Measurements from ENCODE around the gene FRAS1.

Gene FRAS1

DNA sequence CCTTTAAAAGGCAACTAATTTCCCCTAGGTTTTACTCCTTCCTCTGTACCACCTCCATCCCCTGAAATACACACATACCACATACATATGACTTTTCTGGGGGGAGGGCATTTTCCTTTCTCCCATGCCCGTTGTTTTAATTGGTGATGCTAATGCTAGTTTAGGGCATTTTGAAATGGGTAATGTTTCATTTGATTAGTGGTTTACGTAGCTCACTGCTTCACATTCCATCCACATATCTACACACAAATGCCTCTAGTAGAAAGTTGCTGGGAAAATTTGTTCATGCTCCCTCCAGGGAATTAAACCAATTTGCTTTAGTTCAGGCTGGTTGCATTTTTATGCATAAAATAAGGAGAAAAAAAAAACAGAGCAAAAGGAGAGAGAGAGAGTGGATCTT lies 231.2 kb downstream of the FRAS1 start:
- ChIA-PET POLR2A (no interaction called here), CTCF (no interaction called here)
- DNase-seq (ENCODE audit: extremely low spot score): no peak
- TF ChIP-seq ZNF384 (IDR thresholded peaks at IDR 0.05) (no peak), PKNOX1 (IDR thresholded peaks at IDR 0.05) (no peak), LEF1 (IDR thresholded peaks at IDR 0.05; ENCODE audit: borderline replicate concordance) (no peak), FOXM1 (IDR thresholded peaks at IDR 0.05; ENCODE audit: borderline replicate concordance) (no peak), SUZ12 (IDR thresholded peaks at IDR 0.05) (no peak), HDGF (IDR thresholded peaks at IDR 0.05; ENCODE audit: borderline replicate concordance) (no peak), FOXA1 (IDR thresholded peaks at IDR 0.05) (no peak)

- CTCF ChIA-PET: no interaction called here
- DNase-seq (ENCODE audit: extremely low spot score): no peak
- TF ChIP-seq HDGF (IDR thresholded peaks at IDR 0.05; ENCODE audit: borderline replicate concordance) (no peak), FOXA1 (IDR thresholded peaks at IDR 0.05) (no peak), FOXM1 (IDR thresholded peaks at IDR 0.05; ENCODE audit: borderline replicate concordance) (no peak), TARDBP (IDR thresholded peaks at IDR 0.05) (no peak), ELF4 (IDR thresholded peaks at IDR 0.05) (no peak), ZNF384 (IDR thresholded peaks at IDR 0.05) (no peak), LEF1 (IDR thresholded peaks at IDR 0.05; ENCODE audit: borderline replicate concordance) (no peak), CTBP1 (IDR thresholded peaks at IDR 0.05; ENCODE audit: borderline replicate concordance) (no peak), PKNOX1 (IDR thresholded peaks at IDR 0.05) (no peak), ARNT (IDR thresholded peaks at IDR 0.05) (no peak), SP1 (IDR thresholded peaks at IDR 0.05) (no peak), BHLHE40 (IDR thresholded peaks at IDR 0.05; ENCODE audit: borderline replicate concordance) (no peak), SUZ12 (IDR thresholded peaks at IDR 0.05) (no peak), FOXK2 (IDR thresholded peaks at IDR 0.05) (no peak), NFRKB (IDR thresholded peaks at IDR 0.05) (no peak), L3MBTL2 (conservative IDR thresholded peaks at IDR 0.05) (no peak)
- POLR2A ChIA-PET: no interaction called here
Measured at GRCh38 chr4:78291277-78291676, 234.2 kb downstream of the FRAS1 start.

GRCh38 chr4:78292341-78292740 lies 235.2 kb downstream of the FRAS1 start:
- no peak for DNase-seq (ENCODE audit: extremely low spot score)
- TF ChIP-seq PKNOX1 (IDR thresholded peaks at IDR 0.05) (no peak), TARDBP (IDR thresholded peaks at IDR 0.05) (no peak)
- ChIA-PET POLR2A (no interaction called here), CTCF (no interaction called here)

GRCh38 chr4:78292856-78293255 lies 235.7 kb downstream of the FRAS1 start:
- no peak for DNase-seq (ENCODE audit: extremely low spot score)
- CTCF ChIA-PET: no interaction called here
- TF ChIP-seq CTBP1 (IDR thresholded peaks at IDR 0.05; ENCODE audit: borderline replicate concordance) (no peak), BHLHE40 (IDR thresholded peaks at IDR 0.05; ENCODE audit: borderline replicate concordance) (no peak), FOXK2 (IDR thresholded peaks at IDR 0.05) (no peak), TARDBP (IDR thresholded peaks at IDR 0.05) (no peak), FOXA1 (IDR thresholded peaks at IDR 0.05) (no peak), HDGF (IDR thresholded peaks at IDR 0.05; ENCODE audit: borderline replicate concordance) (no peak), PKNOX1 (IDR thresholded peaks at IDR 0.05) (no peak), FOXM1 (IDR thresholded peaks at IDR 0.05; ENCODE audit: borderline replicate concordance) (no peak), SP1 (IDR thresholded peaks at IDR 0.05) (no peak)
- POLR2A ChIA-PET: no interaction called here

- no peak for DNase-seq (ENCODE audit: extremely low spot score)
- TF ChIP-seq FOXA1 (IDR thresholded peaks at IDR 0.05): no peak
- TF ChIP-seq CTBP1 (IDR thresholded peaks at IDR 0.05; ENCODE audit: borderline replicate concordance): no peak
- no peak for TF ChIP-seq NFRKB (IDR thresholded peaks at IDR 0.05)
- TF ChIP-seq ZNF384 (IDR thresholded peaks at IDR 0.05): no peak
- no peak for TF ChIP-seq ELF4 (IDR thresholded peaks at IDR 0.05)
- no peak for TF ChIP-seq HDGF (IDR thresholded peaks at IDR 0.05; ENCODE audit: borderline replicate concordance)
- no peak for TF ChIP-seq SP1 (IDR thresholded peaks at IDR 0.05)
- no peak for TF ChIP-seq SUZ12 (IDR thresholded peaks at IDR 0.05)
- no peak for TF ChIP-seq BHLHE40 (IDR thresholded peaks at IDR 0.05; ENCODE audit: borderline replicate concordance)
- TF ChIP-seq PKNOX1 (IDR thresholded peaks at IDR 0.05): no peak
- TF ChIP-seq FOXM1 (IDR thresholded peaks at IDR 0.05; ENCODE audit: borderline replicate concordance): no peak
- CTCF ChIA-PET: no interaction called here
- POLR2A ChIA-PET: no interaction called here
Measured at GRCh38 chr4:78293348-78293747, 236.2 kb downstream of the FRAS1 start.

DNA sequence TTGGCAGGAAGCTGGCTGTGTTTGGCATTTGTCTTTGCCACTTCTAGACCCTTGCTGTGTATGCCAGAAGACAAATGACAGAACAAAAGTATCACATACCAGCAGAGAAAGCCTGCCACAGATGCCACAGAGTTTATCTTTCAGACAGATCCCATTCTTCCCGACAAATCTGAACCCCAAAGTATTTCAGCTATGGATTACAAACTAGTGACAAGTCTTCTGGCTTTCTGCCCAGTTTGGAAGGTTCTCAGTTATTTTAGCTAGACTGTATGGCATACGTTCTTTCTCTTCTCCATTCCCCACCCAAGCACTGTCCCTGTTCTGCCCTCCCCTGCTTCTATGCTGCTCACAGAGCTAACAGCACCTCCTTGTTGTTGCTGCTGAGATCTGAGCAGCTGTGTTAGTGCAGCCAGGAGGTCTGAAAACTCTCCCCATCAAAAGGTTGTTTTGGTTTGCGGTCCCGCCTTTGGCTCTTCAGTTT lies 236.7 kb downstream of the FRAS1 start:
- CTCF ChIA-PET: no interaction called here
- no peak for DNase-seq (ENCODE audit: extremely low spot score)
- POLR2A ChIA-PET: no interaction called here
- no peak for TF ChIP-seq FOXM1 (IDR thresholded peaks at IDR 0.05; ENCODE audit: borderline replicate concordance)
- TF ChIP-seq HDGF (IDR thresholded peaks at IDR 0.05; ENCODE audit: borderline replicate concordance): no peak
- no peak for TF ChIP-seq FOXK2 (IDR thresholded peaks at IDR 0.05)
- TF ChIP-seq SUZ12 (IDR thresholded peaks at IDR 0.05): no peak
- no peak for TF ChIP-seq TARDBP (IDR thresholded peaks at IDR 0.05)
- no peak for TF ChIP-seq BHLHE40 (IDR thresholded peaks at IDR 0.05; ENCODE audit: borderline replicate concordance)
- no peak for TF ChIP-seq PKNOX1 (IDR thresholded peaks at IDR 0.05)
- no peak for TF ChIP-seq NFRKB (IDR thresholded peaks at IDR 0.05)
- no peak for TF ChIP-seq ARNT (IDR thresholded peaks at IDR 0.05)
- no peak for TF ChIP-seq SP1 (IDR thresholded peaks at IDR 0.05)
- no peak for TF ChIP-seq LEF1 (IDR thresholded peaks at IDR 0.05; ENCODE audit: borderline replicate concordance)
- TF ChIP-seq CTBP1 (IDR thresholded peaks at IDR 0.05; ENCODE audit: borderline replicate concordance): no peak

Data from HEK293T (cell line).